HepG2 (cell line): Measurements from ENCODE around the gene ATG2A. TPM values are rescaled to one million over a fixed set of nuclear protein-coding genes. Genes with fewer than 3 reads are reported as not detected.

ENCODE experiments used
- CREB1 ChIP-seq, 2 experiments: fragments of 450-650 bp in 1 of 2; IDR thresholded peaks; 2 replicates each; pipeline ENCODE4 v1.6.1; 2016 to 2017; ENCODE audit warnings: control low read depth in 1 of 2, mild to moderate bottlenecking in 1 of 2, missing compliant biosample characterization in 1 of 2, missing genetic modification characterization in 1 of 2
- FOXJ3 ChIP-seq: sonication (generic); formaldehyde crosslinking; IDR thresholded peaks from 2 replicates; pipeline ENCODE4 v1.4.0; 2020; ENCODE audit warnings: missing genetic modification reagents, mild to moderate bottlenecking, borderline replicate concordance
- HCFC1 ChIP-seq: fragments of 150-350 bp; IDR thresholded peaks from 2 replicates; pipeline ENCODE4 v1.6.1; 2014; ENCODE audit warnings: low read depth, low read length
- KDM1A ChIP-seq: IDR thresholded peaks from 2 replicates; pipeline ENCODE4 v1.6.1; 2016; ENCODE audit warnings: missing compliant biosample characterization
- MATR3 ChIP-seq: sonication (generic); formaldehyde crosslinking; IDR thresholded peaks from 2 replicates; pipeline ENCODE4 v1.4.0; 2020; ENCODE audit warnings: missing genetic modification reagents
- SIX4 ChIP-seq: sonication (generic); formaldehyde crosslinking; IDR thresholded peaks from 2 replicates; pipeline ENCODE4 v1.4.0; 2020; ENCODE audit warnings: missing genetic modification reagents
- TCF12 ChIP-seq, 2 experiments: fragments of 450-650 bp in 1 of 2; sonication (generic) in 1 of 2; formaldehyde crosslinking in 1 of 2; IDR thresholded peaks; 2 replicates each; pipeline versions ENCODE4 v1.6.1 to v1.8.0; 2017 to 2022; ENCODE audit warnings: antibody characterized with exemption in 1 of 2, mild to moderate bottlenecking in 1 of 2, missing genetic modification reagents in 1 of 2, moderate library complexity in 1 of 2
- TEAD3 ChIP-seq: optimal IDR thresholded peaks from 2 replicates; pipeline ENCODE3; 2016; ENCODE audit warnings: borderline replicate concordance
- TP53 ChIP-seq: sonication (generic); formaldehyde crosslinking; conservative IDR thresholded peaks from 2 replicates; pipeline ENCODE4 v1.4.0; 2020; ENCODE audit warnings: missing genetic modification reagents
- XBP1 ChIP-seq: sonication (generic); formaldehyde crosslinking; IDR thresholded peaks from 2 replicates; pipeline ENCODE4 v1.5.0; 2020; ENCODE audit warnings: missing genetic modification reagents
- ZFP36L2 ChIP-seq: sonication (generic); formaldehyde crosslinking; IDR thresholded peaks from 2 replicates; pipeline ENCODE4 v1.4.0; 2020; ENCODE audit warnings: missing genetic modification reagents
- ZNF180 ChIP-seq: sonication (generic); formaldehyde crosslinking; IDR thresholded peaks from 2 replicates; pipeline ENCODE4 v1.4.0; 2020; ENCODE audit warnings: low read depth, missing genetic modification reagents, borderline replicate concordance
- ZNF225 ChIP-seq: sonication (generic); formaldehyde crosslinking; IDR thresholded peaks from 2 replicates; pipeline ENCODE4 v1.4.0; 2020; ENCODE audit warnings: mild to moderate bottlenecking, missing genetic modification reagents
- ZNF343 ChIP-seq: sonication (generic); formaldehyde crosslinking; IDR thresholded peaks from 2 replicates; pipeline ENCODE4 v1.4.0; 2020; ENCODE audit warnings: mild to moderate bottlenecking, missing genetic modification reagents
- ZNF543 ChIP-seq: sonication (generic); formaldehyde crosslinking; IDR thresholded peaks from 2 replicates; pipeline ENCODE4 v1.4.0; 2020; ENCODE audit warnings: mild to moderate bottlenecking, missing genetic modification reagents
- ZNF598 ChIP-seq: sonication (generic); formaldehyde crosslinking; IDR thresholded peaks from 2 replicates; pipeline ENCODE4 v1.5.1; 2020; ENCODE audit warnings: mild to moderate bottlenecking, missing genetic modification reagents, borderline replicate concordance
- ZNF629 ChIP-seq: sonication (generic); formaldehyde crosslinking; conservative IDR thresholded peaks from 2 replicates; pipeline ENCODE4 v1.5.0; 2020; ENCODE audit warnings: missing genetic modification reagents
- ZNF761 ChIP-seq: sonication (generic); formaldehyde crosslinking; conservative IDR thresholded peaks from 2 replicates; pipeline ENCODE4 v1.4.0; 2020; ENCODE audit warnings: mild to moderate bottlenecking, missing genetic modification reagents
- polyA plus RNA-seq, 8 experiments: library from polyadenylated mRNA; depleted of rRNA in 3 of 8; stranded (reverse) in 7 of 8; unstranded in 1 of 8; fragments of >200 nt; fragmentation: Illumina TruSeq in 4 of 8; extraction: Trizol in 4 of 8; gene quantifications; 2 replicates each; pipeline versions ENCODE4 v1.2.1 to v1.2.3, GENCODE V29; 2011 to 2016; ENCODE audit warnings: low read depth in 4 of 8, missing spikeins in 1 of 8, mixed read lengths in 1 of 8; ENCODE audit not compliant: insufficient read depth in 1 of 8
- total RNA-seq, 5 experiments: library from RNA; depleted of rRNA; stranded (reverse); fragments of >200 nt; fragmentation: Illumina TruSeq; extraction: Trizol; gene quantifications; 2 replicates each; pipeline ENCODE4 v1.2.3, GENCODE V29; 2016; ENCODE audit warnings: low read depth in 1 of 5
- TF ChIP-seq, protein P1 (sequence below): sonication (generic); formaldehyde crosslinking; IDR thresholded peaks from 2 replicates; pipeline ENCODE4 v1.4.0; 2020; ENCODE audit warnings: missing genetic modification reagents
- TF ChIP-seq, protein P2 (sequence below): sonication (generic); formaldehyde crosslinking; IDR thresholded peaks from 2 replicates; pipeline ENCODE4 v1.4.0; 2020; ENCODE audit warnings: missing genetic modification reagents
- TF ChIP-seq, protein P3 (sequence below): sonication (generic); formaldehyde crosslinking; IDR thresholded peaks from 2 replicates; pipeline ENCODE4 v1.9.0; 2021; ENCODE audit warnings: missing genetic modification reagents, mild to moderate bottlenecking, borderline replicate concordance
- TF ChIP-seq, protein P4 (sequence below): sonication (generic); formaldehyde crosslinking; IDR thresholded peaks from 2 replicates; pipeline ENCODE4 v1.8.0; 2023; ENCODE audit warnings: mild to moderate bottlenecking, missing genetic modification reagents

The ATG2A gene
- total and polyA plus RNA-seq, 2 of the 13 experiments (the other 11 are each of a cell fraction or from before 2014, with no cell fraction given) = 6.7 to 8.0 TPM

DNA sequence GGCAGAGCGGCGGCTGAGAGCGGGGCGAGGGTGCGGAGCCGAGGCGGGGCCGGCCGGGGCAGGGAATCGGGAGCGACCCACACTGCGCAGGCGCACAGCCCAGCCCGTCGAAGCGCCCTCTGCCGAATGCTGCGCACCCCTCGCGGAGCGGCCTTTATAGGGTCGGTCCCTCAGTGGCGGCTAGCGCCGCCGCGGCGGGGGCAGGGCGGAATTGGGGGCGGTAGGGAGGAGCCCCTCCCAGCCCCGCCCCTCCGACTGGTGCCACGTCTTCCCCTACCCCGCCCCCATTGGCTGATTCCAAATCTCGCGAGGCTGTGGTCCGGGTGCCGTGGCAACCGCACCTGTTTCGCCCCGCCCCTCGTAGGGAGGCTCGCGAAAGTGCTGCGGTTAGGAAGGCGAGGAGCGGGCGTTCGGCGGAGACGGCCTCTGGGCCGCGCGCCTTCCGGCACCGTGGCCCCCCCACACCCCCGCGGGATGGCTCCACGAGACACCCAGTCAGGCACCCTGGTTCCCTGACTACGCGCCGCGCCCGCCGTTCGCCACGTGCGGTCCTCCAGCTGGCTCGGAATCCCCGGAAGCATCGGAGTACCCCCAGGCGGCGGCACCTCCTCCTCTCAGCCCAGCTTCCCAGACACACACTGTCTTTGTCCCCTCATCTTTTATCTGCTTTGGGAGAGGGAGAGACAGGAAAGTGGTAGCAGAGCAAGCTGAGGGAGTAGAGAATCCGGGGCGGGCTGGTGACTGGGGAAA is 38.3 kb downstream of the ATG2A start, which contains the start of gene EHD1 (continued):
- TF ChIP-seq, protein P1, sequence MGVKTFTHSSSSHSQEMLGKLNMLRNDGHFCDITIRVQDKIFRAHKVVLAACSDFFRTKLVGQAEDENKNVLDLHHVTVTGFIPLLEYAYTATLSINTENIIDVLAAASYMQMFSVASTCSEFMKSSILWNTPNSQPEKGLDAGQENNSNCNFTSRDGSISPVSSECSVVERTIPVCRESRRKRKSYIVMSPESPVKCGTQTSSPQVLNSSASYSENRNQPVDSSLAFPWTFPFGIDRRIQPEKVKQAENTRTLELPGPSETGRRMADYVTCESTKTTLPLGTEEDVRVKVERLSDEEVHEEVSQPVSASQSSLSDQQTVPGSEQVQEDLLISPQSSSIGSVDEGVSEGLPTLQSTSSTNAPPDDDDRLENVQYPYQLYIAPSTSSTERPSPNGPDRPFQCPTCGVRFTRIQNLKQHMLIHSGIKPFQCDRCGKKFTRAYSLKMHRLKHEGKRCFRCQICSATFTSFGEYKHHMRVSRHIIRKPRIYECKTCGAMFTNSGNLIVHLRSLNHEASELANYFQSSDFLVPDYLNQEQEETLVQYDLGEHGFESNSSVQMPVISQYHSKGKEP = no peak
- TF ChIP-seq TEAD3 = peak; percentile 40
- no peak for TF ChIP-seq ZNF598
- no peak; the same call in 1 of the 2 replicates for TF ChIP-seq HCFC1
- peak; percentile 88 for TF ChIP-seq ZNF343 (CRISPR knock-in tag)
- peak; percentile 89 for TF ChIP-seq ZNF761
- no peak for TF ChIP-seq ZNF629 (CRISPR knock-in tag)
- no peak for TF ChIP-seq ZNF180 (CRISPR knock-in tag)
- TF ChIP-seq, protein P2, sequence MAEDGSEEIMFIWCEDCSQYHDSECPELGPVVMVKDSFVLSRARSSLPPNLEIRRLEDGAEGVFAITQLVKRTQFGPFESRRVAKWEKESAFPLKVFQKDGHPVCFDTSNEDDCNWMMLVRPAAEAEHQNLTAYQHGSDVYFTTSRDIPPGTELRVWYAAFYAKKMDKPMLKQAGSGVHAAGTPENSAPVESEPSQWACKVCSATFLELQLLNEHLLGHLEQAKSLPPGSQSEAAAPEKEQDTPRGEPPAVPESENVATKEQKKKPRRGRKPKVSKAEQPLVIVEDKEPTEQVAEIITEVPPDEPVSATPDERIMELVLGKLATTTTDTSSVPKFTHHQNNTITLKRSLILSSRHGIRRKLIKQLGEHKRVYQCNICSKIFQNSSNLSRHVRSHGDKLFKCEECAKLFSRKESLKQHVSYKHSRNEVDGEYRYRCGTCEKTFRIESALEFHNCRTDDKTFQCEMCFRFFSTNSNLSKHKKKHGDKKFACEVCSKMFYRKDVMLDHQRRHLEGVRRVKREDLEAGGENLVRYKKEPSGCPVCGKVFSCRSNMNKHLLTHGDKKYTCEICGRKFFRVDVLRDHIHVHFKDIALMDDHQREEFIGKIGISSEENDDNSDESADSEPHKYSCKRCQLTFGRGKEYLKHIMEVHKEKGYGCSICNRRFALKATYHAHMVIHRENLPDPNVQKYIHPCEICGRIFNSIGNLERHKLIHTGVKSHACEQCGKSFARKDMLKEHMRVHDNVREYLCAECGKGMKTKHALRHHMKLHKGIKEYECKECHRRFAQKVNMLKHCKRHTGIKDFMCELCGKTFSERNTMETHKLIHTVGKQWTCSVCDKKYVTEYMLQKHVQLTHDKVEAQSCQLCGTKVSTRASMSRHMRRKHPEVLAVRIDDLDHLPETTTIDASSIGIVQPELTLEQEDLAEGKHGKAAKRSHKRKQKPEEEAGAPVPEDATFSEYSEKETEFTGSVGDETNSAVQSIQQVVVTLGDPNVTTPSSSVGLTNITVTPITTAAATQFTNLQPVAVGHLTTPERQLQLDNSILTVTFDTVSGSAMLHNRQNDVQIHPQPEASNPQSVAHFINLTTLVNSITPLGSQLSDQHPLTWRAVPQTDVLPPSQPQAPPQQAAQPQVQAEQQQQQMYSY = peak; percentile 2; the same call in 1 of the 2 replicates
- TF ChIP-seq TP53 (CRISPR knock-in tag) = no peak
- no peak for TF ChIP-seq XBP1 (CRISPR knock-in tag)
- TF ChIP-seq TCF12 (IDR thresholded peaks at IDR 0.05) = no peak
- TF ChIP-seq TCF12 (CRISPR knock-in tag; IDR thresholded peaks at IDR 0.05) = no peak
- peak; percentile 82 for TF ChIP-seq ZNF543 (CRISPR knock-in tag)
- 0 out of 2 replicates have a peak, but pooled peaks have one; percentile 23 for TF ChIP-seq SIX4 (CRISPR knock-in tag)
- TF ChIP-seq, protein P3, sequence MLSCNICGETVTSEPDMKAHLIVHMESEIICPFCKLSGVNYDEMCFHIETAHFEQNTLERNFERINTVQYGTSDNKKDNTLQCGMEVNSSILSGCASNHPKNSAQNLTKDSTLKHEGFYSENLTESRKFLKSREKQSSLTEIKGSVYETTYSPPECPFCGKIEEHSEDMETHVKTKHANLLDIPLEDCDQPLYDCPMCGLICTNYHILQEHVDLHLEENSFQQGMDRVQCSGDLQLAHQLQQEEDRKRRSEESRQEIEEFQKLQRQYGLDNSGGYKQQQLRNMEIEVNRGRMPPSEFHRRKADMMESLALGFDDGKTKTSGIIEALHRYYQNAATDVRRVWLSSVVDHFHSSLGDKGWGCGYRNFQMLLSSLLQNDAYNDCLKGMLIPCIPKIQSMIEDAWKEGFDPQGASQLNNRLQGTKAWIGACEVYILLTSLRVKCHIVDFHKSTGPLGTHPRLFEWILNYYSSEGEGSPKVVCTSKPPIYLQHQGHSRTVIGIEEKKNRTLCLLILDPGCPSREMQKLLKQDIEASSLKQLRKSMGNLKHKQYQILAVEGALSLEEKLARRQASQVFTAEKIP = no peak
- TF ChIP-seq, protein P4, sequence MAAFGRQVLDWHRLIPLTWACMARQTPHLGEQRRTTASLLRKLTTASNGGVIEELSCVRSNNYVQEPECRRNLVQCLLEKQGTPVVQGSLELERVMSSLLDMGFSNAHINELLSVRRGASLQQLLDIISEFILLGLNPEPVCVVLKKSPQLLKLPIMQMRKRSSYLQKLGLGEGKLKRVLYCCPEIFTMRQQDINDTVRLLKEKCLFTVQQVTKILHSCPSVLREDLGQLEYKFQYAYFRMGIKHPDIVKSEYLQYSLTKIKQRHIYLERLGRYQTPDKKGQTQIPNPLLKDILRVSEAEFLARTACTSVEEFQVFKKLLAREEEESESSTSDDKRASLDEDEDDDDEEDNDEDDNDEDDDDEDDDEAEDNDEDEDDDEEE = peak; percentile 14; the same call in 1 of the 2 replicates
- TF ChIP-seq ZNF225 = no peak
- no peak for TF ChIP-seq KDM1A
- no peak for TF ChIP-seq MATR3 (CRISPR knock-in tag)
- no peak; the same call in 1 of the 2 replicates for TF ChIP-seq ZFP36L2
- TF ChIP-seq FOXJ3 = 0 out of 2 replicates have a peak, but pooled peaks have one; percentile 24
- peak; percentile 61 for TF ChIP-seq CREB1 (IDR thresholded peaks at IDR 0.05)
- no peak for TF ChIP-seq CREB1 (CRISPR knock-in tag; IDR thresholded peaks at IDR 0.05)
